ENCODE results near the gene PICK1. TPM values are rescaled to one million over a fixed set of nuclear protein-coding genes. Genes with fewer than 3 reads are reported as not detected.

Gene PICK1
- total RNA-seq, 4 donors from 2014 or later = 16.1 to 43.0 (median 31.6) TPM

DNA sequence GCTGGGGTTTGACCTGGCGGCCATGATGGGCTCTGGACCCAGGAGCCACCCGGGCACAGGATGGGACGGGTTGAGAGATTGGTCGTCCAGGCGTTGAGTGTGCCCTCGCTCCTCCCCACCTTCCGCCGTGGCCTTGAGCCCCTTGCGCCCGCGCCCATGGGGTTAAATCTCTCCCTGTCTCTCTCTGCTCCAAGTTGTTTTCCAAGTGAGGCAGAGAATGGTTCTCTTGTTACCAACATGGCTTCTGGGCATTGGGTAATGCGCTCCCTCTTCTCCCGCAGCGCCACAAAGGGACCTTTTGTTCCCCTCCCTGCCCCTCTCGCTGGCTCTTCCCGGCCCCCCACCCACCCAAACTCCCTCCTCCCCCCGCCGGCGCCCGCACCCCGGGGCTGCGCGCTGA is 18.8 kb upstream of the PICK1 start:
- DNase-seq (ENCODE audit: low spot score) (no peak), ATAC-seq (ENCODE audit: low FRiP score) (no peak)
- TF ChIP-seq, protein P1, sequence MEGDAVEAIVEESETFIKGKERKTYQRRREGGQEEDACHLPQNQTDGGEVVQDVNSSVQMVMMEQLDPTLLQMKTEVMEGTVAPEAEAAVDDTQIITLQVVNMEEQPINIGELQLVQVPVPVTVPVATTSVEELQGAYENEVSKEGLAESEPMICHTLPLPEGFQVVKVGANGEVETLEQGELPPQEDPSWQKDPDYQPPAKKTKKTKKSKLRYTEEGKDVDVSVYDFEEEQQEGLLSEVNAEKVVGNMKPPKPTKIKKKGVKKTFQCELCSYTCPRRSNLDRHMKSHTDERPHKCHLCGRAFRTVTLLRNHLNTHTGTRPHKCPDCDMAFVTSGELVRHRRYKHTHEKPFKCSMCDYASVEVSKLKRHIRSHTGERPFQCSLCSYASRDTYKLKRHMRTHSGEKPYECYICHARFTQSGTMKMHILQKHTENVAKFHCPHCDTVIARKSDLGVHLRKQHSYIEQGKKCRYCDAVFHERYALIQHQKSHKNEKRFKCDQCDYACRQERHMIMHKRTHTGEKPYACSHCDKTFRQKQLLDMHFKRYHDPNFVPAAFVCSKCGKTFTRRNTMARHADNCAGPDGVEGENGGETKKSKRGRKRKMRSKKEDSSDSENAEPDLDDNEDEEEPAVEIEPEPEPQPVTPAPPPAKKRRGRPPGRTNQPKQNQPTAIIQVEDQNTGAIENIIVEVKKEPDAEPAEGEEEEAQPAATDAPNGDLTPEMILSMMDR (IDR thresholded peaks at IDR 0.05) = no peak

DNA sequence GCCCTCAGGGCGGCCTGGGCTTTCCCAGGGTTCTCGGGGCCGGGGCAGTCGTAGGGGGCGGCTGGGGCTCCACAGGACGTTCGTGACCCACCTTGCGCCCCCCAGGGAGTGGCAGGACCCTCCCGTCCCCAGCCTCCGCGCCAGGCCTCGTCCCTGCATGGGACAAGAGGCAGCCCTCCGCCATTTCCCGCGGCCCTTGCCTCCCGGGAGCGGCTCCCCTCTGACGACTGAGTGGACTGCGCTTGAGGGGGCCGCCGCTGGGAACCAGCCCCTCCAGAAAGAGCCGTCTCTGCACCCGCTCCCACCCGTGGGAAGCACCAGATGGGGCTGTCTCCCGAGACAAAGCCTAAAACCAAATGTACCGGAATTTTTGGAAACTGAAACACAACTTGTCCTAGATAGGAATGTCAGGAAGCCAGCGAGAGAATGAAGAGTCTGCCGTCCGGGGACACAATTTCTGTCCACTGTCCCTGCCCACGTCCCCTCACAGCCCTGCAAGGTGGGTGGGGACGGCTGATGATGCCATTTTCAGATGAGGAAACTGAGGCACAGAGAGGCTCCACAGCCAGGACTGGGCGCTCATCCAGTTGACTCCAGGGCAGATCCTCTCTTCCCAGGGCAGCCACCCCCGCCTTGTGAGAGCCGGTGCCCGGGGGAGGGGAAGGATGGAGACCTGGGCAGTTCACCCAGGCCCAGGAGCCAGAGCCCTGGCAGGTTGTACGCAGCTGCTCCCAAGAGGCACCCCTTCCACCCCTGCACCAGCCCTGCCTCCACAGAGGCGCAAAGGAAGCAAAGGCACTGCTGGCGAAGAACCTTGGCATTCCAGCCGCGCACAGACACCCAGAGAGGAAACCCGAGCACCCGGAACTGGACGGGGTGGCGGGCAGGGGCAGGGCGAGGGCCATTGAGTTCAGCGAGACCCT is 18.1 kb upstream of the PICK1 start:
- TF ChIP-seq, protein P1 (IDR thresholded peaks at IDR 0.05) = no peak
- DNase-seq (ENCODE audit: low spot score) = no peak
- ATAC-seq (ENCODE audit: low FRiP score) = no peak

- DNase-seq (ENCODE audit: low spot score) = no peak
- TF ChIP-seq, protein P1 (IDR thresholded peaks at IDR 0.05) = no peak
- no peak for ATAC-seq (ENCODE audit: low FRiP score)
Measured at GRCh38 chr22:38040953-38041759, 16.0 kb upstream of the PICK1 start.

DNA sequence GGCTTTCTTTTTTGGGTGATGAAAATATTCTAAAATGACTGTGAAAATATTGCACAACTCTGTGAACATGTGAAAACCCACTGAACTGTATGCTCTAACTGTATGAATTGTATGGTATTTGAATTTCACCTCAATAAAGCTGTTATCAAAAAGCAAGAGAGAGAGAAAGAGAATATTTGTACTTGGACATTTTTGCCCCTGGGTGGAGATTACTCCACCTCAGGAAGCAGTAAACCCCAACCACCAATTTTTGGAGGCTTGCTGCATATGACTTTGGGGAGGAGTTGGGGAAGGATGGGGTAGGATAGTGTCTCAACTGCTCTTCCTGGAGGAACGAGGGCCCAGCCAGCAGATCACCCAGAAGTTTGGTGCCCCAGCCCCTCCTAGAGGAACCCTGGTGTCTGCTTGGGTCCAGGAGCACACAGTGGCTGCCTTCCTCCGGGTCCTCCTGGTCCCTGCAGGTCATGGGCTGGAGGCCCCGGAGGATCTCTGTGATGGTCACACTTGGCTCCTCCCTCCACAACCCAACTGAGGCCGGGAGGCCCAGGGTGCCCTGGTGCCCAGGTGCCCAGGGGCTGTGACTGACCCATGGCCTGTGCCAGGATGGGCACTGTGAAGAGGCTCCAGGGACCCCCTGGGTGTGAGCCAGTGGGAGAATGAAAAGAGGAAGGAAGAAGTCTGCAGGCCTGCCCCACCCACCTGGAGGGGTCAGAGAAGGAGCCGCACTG is 15.3 kb upstream of the PICK1 start:
- DNase-seq (ENCODE audit: low spot score) (no peak), ATAC-seq (ENCODE audit: low FRiP score) (no peak)
- TF ChIP-seq, protein P1 (IDR thresholded peaks at IDR 0.05) = no peak

GRCh38 chr22:38042488-38042790 is 14.8 kb upstream of the PICK1 start:
- TF ChIP-seq, protein P1 (IDR thresholded peaks at IDR 0.05) = no peak
- ATAC-seq (ENCODE audit: low FRiP score) (no peak), DNase-seq (ENCODE audit: low spot score) (no peak)

DNA sequence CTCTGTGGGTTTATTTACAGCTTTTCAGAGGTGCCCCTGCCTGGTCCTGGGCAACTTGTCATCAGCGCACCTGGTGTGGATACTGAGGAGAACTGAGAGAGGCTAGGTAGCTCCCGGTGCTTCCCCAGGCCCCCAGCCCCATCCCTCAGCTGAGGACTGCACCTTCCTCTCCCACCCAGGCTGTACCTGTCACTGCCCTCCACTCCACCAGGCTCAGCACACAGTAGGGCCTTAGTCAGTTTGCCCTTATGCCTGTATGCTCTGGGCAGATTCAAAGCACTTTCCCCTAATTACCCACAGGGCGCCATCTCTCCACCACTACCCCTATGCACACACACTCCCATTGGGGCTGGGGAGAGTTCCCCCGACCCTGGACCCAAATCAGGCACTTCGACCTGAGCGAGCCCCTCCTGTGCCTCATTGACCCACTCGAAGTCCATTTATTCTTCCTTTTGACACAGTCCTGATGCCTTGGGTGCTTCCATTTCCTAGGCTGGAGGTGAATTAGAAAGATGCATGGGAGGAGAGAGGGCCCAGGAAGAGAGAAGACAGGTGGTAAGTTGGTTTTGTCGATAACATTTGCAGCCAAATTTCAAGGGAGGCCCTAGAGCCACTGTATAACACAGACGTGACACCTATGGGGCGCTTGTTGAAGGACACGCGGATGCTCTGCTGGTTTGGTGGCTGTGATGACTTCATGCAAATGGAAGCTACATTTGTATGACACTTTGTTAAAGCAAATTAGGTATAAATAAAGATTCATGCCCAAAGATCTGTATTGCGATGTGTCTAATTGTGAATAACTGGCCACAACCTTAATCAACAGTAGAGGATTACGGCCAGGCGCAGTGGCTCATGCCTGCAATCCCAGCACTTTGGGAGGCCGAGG is 13.8 kb upstream of the PICK1 start:
- TF ChIP-seq, protein P1 (IDR thresholded peaks at IDR 0.05) = no peak
- DNase-seq (ENCODE audit: low spot score) (no peak), ATAC-seq (ENCODE audit: low FRiP score) (no peak)

Data from omental fat pad (tissue), 4 donors.